ENCODE results near the gene SUMO3. TPM values are rescaled to one million over a fixed set of nuclear protein-coding genes. Genes with fewer than 3 reads are reported as not detected.

Gene SUMO3
- total and polyA plus RNA-seq, 10 of the 15 experiments (the other 5 are each of a cell fraction or from before 2014, with no cell fraction given): 14.3 to 164 (median 89.9) TPM

GRCh38 chr21:44791246-44791645, 26.6 kb downstream of the SUMO3 start:
- H3K9ac ChIP-seq (ENCODE audit: control insufficient read depth, insufficient read depth, low read length): no peak overlapping the region
- ChIA-PET SMC1A (ENCODE audit: uncharacterized antibody, unreplicated experiment) (interaction anchor here (0.7 kb wide), 1 partner anchor 138 kb away, joined by 3 read pairs; no protein-coding TSS in a partner anchor), RAD21 (ENCODE audit: unreplicated experiment) (no interaction called here), CTCF (interaction anchor here (0.9 to 1.1 kb wide), 2 partner anchors 9 to 10 kb away, joined by 3 to 5 read pairs; partner anchors contain the start of gene UBE2G2), POLR2A (no interaction called here)
- H3K36me3 ChIP-seq (ENCODE audit: control insufficient read depth in 2 of 2, insufficient read depth in 2 of 2, low read length in 1 of 2): peaks cover 5 to 9% of the 10 kb centered on the region in 2 experiments; a peak in 3 of 4 replicates
- ATAC-seq: no peak
- no TSS peak for BruUV-seq (replicated peaks)
- no peak overlapping the region for H2AFZ ChIP-seq (ENCODE audit: control insufficient read depth, low read depth, low read length)
- peaks cover 19% of the 10 kb centered on the region for H3K4me1 ChIP-seq (ENCODE audit: control insufficient read depth, insufficient read depth, low read length)
- no peak for DNase-seq (ENCODE audit: low read depth, low spot score)
- no peak for FAIRE-seq
- peaks cover 40% of the 10 kb centered on the region for H3K79me2 ChIP-seq (ENCODE audit: control insufficient read depth, insufficient read depth, low read length)
- no peaks in the 10 kb centered on the region for H4K20me1 ChIP-seq (ENCODE audit: control insufficient read depth, insufficient read depth)
- intact Hi-C loops (cut with micrococcal nuclease; ENCODE audit: unreplicated experiment): no loop called here
- no peak overlapping the region for H3K27ac ChIP-seq (ENCODE audit: control insufficient read depth, insufficient read depth)
- H3K27me3 ChIP-seq (replicated peaks in 1 of 2; ENCODE audit: control insufficient read depth in 2 of 2, insufficient read depth in 2 of 2, low read length in 1 of 2): no peaks in the 10 kb centered on the region
- TF ChIP-seq ASH2L (IDR thresholded peaks at IDR 0.05; ENCODE audit: borderline replicate concordance, low read depth): no peak
- no peak for TF ChIP-seq YBX1 (IDR thresholded peaks at IDR 0.05)
- TF ChIP-seq NFIC (IDR thresholded peaks at IDR 0.05; ENCODE audit: low read depth, low read length): no peak
- no peak for TF ChIP-seq MEF2A (IDR thresholded peaks at IDR 0.05; ENCODE audit: insufficient read depth, low read depth, low read length)
- no peak for TF ChIP-seq STAT3 (IDR thresholded peaks at IDR 0.05; ENCODE audit: low read depth, low read length)
- TF ChIP-seq TCF3 (IDR thresholded peaks at IDR 0.05; ENCODE audit: borderline replicate concordance, insufficient read depth, low read depth, low read length): no peak
- TF ChIP-seq TARDBP (IDR thresholded peaks at IDR 0.05; ENCODE audit: borderline replicate concordance): no peak
- TF ChIP-seq YY1 (IDR thresholded peaks at IDR 0.05; ENCODE audit: low read depth, low read length): no peak
- TF ChIP-seq SPI1 (IDR thresholded peaks at IDR 0.05; ENCODE audit: borderline replicate concordance, insufficient read depth, low read depth, low read length): no peak
- TF ChIP-seq RUNX3 (IDR thresholded peaks at IDR 0.05; ENCODE audit: low read length): no peak
- no peak for TF ChIP-seq CHD2 (IDR thresholded peaks at IDR 0.05; ENCODE audit: borderline replicate concordance, low read depth, low read length)
- no peak for TF ChIP-seq RELA (IDR thresholded peaks at IDR 0.05; ENCODE audit: borderline replicate concordance, partially characterized antibody)
- no peak for TF ChIP-seq SREBF2 (IDR thresholded peaks at IDR 0.05; ENCODE audit: low read length)
- TF ChIP-seq BCL11A (IDR thresholded peaks at IDR 0.05; ENCODE audit: low read depth, low read length): no peak
- no peak for TF ChIP-seq RBBP5 (conservative IDR thresholded peaks at IDR 0.05)
- TF ChIP-seq HDAC6 (IDR thresholded peaks at IDR 0.05; ENCODE audit: unreplicated experiment): no peak
- TF ChIP-seq CEBPB (IDR thresholded peaks at IDR 0.05; ENCODE audit: borderline replicate concordance in 1 of 2, low read depth in 2 of 2, low read length in 2 of 2): no peak
- no peak for TF ChIP-seq E2F8 (IDR thresholded peaks at IDR 0.05; ENCODE audit: low read depth, partially characterized antibody)
- in situ Hi-C loops (cut with MboI): loop anchor here (5.0 kb wide), 1 partner anchor 284 kb away; no protein-coding TSS in a partner anchor
- H3K9me3 ChIP-seq (replicated peaks; ENCODE audit: control insufficient read depth, insufficient read depth, low read length): no peaks in the 10 kb centered on the region
- no peak overlapping the region for H3K4me3 ChIP-seq
- 94% methylated on average over 5 of the region's 5 CpGs for WGBS (ENCODE audit: insufficient coverage, insufficient replicate concordance, low lambda C conversion rate, missing lambda C conversion rate)
- no peak overlapping the region for H3K4me2 ChIP-seq (ENCODE audit: control insufficient read depth, insufficient read depth)
